Suprapubic skin (tissue), 4 donors: Measurements from ENCODE around the gene PMFBP1. TPM values are rescaled to one million over a fixed set of nuclear protein-coding genes. Genes with fewer than 3 reads are reported as not detected.

ENCODE experiments used
- DNase-seq, 2 donors: peaks; one replicate each; pipeline ENCODE4 v3.0.0-alpha.2; 2019; ENCODE audit warnings: low spot score in 2 of 2
- H3K27ac ChIP-seq: fragments of 200-600 bp; sonication (generic); one replicate; pipeline ENCODE4 v1.5.1; 2019
- H3K27me3 ChIP-seq: fragments of 200-600 bp; sonication (generic); one replicate; pipeline ENCODE4 v1.5.1; 2019
- H3K36me3 ChIP-seq: fragments of 200-600 bp; sonication (generic); one replicate; pipeline ENCODE4 v1.5.1; 2019
- H3K4me1 ChIP-seq: fragments of 200-600 bp; sonication (generic); one replicate; pipeline ENCODE4 v1.5.1; 2019
- H3K4me3 ChIP-seq: fragments of 200-600 bp; sonication (generic); one replicate; pipeline ENCODE4 v1.5.1; 2019; ENCODE audit warnings: mild to moderate bottlenecking
- H3K9me3 ChIP-seq: fragments of 200-600 bp; sonication (generic); one replicate; pipeline ENCODE4 v1.5.1; 2019
- EP300 ChIP-seq: sonication (generic); formaldehyde crosslinking; IDR thresholded peaks from one replicate; pipeline ENCODE4 v1.6.1; 2017; ENCODE audit warnings: antibody characterized with exemption
- POLR2A ChIP-seq, 2 donors: fragments of 450-650 bp; IDR thresholded peaks; one replicate each; pipeline ENCODE4 v1.6.1; 2017; ENCODE audit warnings: antibody characterized with exemption in 2 of 2, mild to moderate bottlenecking in 2 of 2, moderate library complexity in 2 of 2
- POLR2AphosphoS5 ChIP-seq, 3 donors: sonication (generic); formaldehyde crosslinking; IDR thresholded peaks; one replicate each; pipeline ENCODE4 v1.6.1; 2017; ENCODE audit warnings: antibody characterized with exemption in 3 of 3
- WGBS: methylation state at CpG from one replicate; pipeline ENCODE4 v1.1.5; 2018; 5-methylcytosine and 5-hydroxymethylcytosine counted together
- total RNA-seq, 4 donors: library from RNA; depleted of rRNA; stranded (reverse); fragments of >200 nt; gene quantifications; one replicate each; pipeline ENCODE4 v1.1.0, GENCODE V29; 2016
- TF ChIP-seq, protein P1 (sequence below), 2 donors: fragments of 200-600 bp in 1 of 2; fragments of 450-650 bp in 1 of 2; sonication (generic) in 1 of 2; IDR thresholded peaks; one replicate each; pipeline ENCODE4 v1.5.1; 2016 to 2019; ENCODE audit warnings: antibody characterized with exemption in 2 of 2, mild to moderate bottlenecking in 1 of 2, moderate library complexity in 1 of 2

The PMFBP1 gene
- total RNA-seq, 4 donors from 2014 or later: 0.76 to 9.3 (median 2.0) TPM

DNA sequence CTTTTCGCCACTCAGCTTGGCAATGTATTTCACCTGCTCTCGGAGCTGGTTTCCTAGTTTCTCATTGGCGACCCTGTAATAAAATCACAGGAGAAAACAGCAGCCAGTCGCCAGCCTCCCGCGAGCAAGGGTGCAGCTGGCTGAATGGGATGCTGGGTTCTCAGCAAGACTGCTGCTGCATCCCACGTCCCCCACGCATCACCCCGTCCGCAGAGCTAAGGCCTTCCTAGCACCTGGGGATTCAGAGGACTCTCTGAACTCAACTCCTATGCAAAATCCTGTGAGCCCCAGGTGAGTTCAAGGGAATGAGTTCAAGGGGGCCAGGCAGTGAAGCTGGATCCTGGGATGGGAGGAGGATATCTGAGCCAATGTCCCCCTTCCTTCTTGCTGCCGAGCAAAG, 49.0 kb downstream of the PMFBP1 start:
- Histone ChIP-seq H3K9me3 (no peaks in the 10 kb centered on the region), H3K4me1 (peaks cover 12% of the 10 kb centered on the region), H3K27me3 (no peaks in the 10 kb centered on the region), H3K4me3 (no peak overlapping the region), H3K36me3 (no peaks in the 10 kb centered on the region), H3K27ac (no peak overlapping the region)
- 91% methylated on average over 11 of the region's 11 CpGs for WGBS
- no peak for DNase-seq
- TF ChIP-seq, protein P1, sequence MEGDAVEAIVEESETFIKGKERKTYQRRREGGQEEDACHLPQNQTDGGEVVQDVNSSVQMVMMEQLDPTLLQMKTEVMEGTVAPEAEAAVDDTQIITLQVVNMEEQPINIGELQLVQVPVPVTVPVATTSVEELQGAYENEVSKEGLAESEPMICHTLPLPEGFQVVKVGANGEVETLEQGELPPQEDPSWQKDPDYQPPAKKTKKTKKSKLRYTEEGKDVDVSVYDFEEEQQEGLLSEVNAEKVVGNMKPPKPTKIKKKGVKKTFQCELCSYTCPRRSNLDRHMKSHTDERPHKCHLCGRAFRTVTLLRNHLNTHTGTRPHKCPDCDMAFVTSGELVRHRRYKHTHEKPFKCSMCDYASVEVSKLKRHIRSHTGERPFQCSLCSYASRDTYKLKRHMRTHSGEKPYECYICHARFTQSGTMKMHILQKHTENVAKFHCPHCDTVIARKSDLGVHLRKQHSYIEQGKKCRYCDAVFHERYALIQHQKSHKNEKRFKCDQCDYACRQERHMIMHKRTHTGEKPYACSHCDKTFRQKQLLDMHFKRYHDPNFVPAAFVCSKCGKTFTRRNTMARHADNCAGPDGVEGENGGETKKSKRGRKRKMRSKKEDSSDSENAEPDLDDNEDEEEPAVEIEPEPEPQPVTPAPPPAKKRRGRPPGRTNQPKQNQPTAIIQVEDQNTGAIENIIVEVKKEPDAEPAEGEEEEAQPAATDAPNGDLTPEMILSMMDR (IDR thresholded peaks at IDR 0.05): no peak
- TF ChIP-seq POLR2AphosphoS5 (IDR thresholded peaks at IDR 0.05) (no peak), EP300 (no peak)

DNA sequence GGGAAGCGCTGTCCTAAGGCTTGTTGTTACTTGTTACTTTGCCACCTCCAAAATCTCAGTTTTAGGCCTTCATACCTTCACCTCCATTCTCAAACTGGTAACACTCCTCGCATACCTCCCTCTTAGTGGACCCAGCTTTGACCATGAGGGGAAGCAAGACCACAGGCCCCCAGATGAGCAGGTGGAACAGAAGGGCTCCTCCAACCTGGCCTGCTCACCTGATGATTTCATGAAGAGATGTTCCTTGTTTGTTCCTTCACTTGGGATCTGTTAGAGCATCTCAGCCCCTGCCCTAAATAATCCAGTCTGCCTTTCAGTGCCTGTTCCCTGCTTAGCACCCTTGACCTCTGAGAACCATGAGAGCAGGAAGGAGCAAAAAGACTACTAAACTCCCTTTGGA, 49.6 kb downstream of the PMFBP1 start:
- DNase-seq: no peak
- 88% methylated on average over 2 of the region's 2 CpGs for WGBS
- H3K36me3 ChIP-seq: no peaks in the 10 kb centered on the region
- TF ChIP-seq, protein P1 (IDR thresholded peaks at IDR 0.05): no peak
- H3K27ac ChIP-seq: no peak overlapping the region
- no peak overlapping the region for H3K4me3 ChIP-seq
- no peaks in the 10 kb centered on the region for H3K9me3 ChIP-seq
- H3K4me1 ChIP-seq: peaks cover 12% of the 10 kb centered on the region
- H3K27me3 ChIP-seq: no peaks in the 10 kb centered on the region

DNA sequence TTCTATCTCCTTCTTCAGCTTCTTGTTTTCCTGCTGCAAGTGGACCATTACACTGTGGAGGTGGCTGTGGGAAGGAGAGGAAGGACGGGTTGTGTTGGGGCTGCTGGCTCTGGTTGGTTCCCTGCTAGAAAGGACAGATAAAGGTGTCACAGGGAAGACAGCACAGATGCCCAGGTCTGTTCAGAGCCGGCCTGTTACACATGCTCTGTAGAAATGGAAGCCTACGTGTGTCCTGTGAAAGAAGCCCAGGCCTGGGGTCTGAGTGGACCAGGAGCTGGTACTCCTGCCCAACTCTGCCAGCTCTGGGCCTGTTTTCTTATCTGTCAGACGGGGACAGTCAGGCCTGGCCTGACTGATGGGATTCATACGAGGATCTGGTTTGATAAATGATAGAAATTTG, 51.9 kb downstream of the PMFBP1 start:
- DNase-seq: no peak
- WGBS: 95% methylated on average over 5 of the region's 5 CpGs
- Histone ChIP-seq H3K27me3 (no peaks in the 10 kb centered on the region), H3K4me1 (peaks cover 1% of the 10 kb centered on the region), H3K36me3 (no peaks in the 10 kb centered on the region), H3K4me3 (no peak overlapping the region), H3K9me3 (no peaks in the 10 kb centered on the region), H3K27ac (no peak overlapping the region)
- TF ChIP-seq, protein P1 (IDR thresholded peaks at IDR 0.05): no peak
- TF ChIP-seq EP300 (no peak), POLR2AphosphoS5 (IDR thresholded peaks at IDR 0.05) (no peak), POLR2A (IDR thresholded peaks at IDR 0.05) (no peak)

DNA sequence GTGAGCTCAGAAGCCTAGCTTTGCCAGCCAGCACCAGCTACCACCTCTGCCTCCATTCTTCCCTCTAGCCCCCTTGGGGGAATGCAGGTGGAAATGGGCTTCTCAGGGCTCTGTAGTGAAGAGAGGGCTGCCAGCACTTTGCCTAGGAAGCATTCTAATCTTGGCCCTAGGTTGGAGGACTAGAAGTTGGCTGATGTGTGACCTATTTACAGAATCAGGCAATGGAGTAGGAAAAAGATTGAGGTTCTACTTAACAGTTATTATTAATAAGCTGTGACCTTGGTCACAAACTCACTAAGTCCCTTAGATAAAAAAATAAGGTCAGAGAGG, 58.4 kb downstream of the PMFBP1 start:
- H3K27me3 ChIP-seq: no peaks in the 10 kb centered on the region
- DNase-seq: no peak
- no peaks in the 10 kb centered on the region for H3K4me1 ChIP-seq
- no peaks in the 10 kb centered on the region for H3K9me3 ChIP-seq
- H3K4me3 ChIP-seq: no peak overlapping the region
- TF ChIP-seq POLR2A (IDR thresholded peaks at IDR 0.05) (no peak), EP300 (no peak), POLR2AphosphoS5 (IDR thresholded peaks at IDR 0.05) (no peak)
- TF ChIP-seq, protein P1 (IDR thresholded peaks at IDR 0.05): no peak
- no peak overlapping the region for H3K27ac ChIP-seq
- peaks cover 45% of the 10 kb centered on the region for H3K36me3 ChIP-seq

DNA sequence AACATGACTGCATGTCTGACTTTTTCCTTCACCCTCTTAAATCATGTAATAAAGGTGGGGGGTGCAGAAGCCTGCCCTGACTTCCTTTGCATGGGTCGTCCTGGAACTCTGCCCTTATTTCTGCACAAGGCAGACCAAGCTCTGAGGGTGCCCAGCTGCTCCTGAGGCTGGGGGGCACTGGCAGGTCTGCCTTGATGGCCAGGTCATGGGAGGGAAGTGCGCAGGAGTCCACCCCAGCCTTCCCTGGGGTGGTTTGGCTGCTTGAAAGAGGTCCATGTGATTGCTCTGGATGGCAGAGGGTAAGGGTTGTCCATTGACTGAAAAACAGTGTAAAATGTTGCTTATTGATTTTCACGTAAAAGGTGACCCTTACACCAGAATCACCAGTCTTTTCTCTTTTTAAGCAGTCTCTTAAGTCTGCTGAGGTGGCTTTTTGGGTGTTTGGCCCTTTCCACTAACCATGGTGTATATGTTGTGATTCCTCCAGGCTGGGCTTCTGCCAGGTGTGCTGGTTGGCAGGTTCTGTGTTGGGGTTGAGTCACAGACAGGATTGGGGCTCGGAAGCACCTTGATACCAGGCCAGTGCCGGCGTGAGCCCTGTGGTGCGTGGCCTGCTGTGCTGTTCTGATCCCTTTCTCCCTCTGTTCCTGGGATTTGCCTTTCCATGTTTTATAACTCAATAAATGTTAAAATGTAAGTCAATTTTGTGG, 58.9 kb downstream of the PMFBP1 start:
- DNase-seq: no peak

More for the DNA sequence above, 58.9 kb downstream of the PMFBP1 start:
- no peaks in the 10 kb centered on the region for H3K4me1 ChIP-seq
- TF ChIP-seq EP300 (no peak), POLR2AphosphoS5 (IDR thresholded peaks at IDR 0.05) (no peak)
- TF ChIP-seq, protein P1 (IDR thresholded peaks at IDR 0.05): no peak
- H3K27me3 ChIP-seq: no peaks in the 10 kb centered on the region
- H3K27ac ChIP-seq: no peak overlapping the region
- H3K36me3 ChIP-seq: peaks cover 50% of the 10 kb centered on the region
- 71% methylated on average over 7 of the region's 7 CpGs for WGBS
- H3K9me3 ChIP-seq: no peaks in the 10 kb centered on the region
- H3K4me3 ChIP-seq: no peak overlapping the region
